ENCODE data around the gene RBM47.

GRCh38 chr4:40562208-40562607 is 67.5 kb downstream of the RBM47 start:
- TF ChIP-seq CTCF (conservative IDR thresholded peaks at IDR 0.05): no peak
- no peak for TF ChIP-seq EZH2 (IDR thresholded peaks at IDR 0.05; ENCODE audit: low read depth)
